Muscle of back (tissue), 11 donors: Measurements from ENCODE around the gene RPGRIP1. TPM values are rescaled to one million over a fixed set of nuclear protein-coding genes. Genes with fewer than 3 reads are reported as not detected.
"Not testable (repeated sequence)": the region's sequence is repeated elsewhere in the genome, so short reads cannot be mapped to it uniquely, and the experiment has no call there.

ENCODE experiments used
- DNase-seq, 3 donors: peaks; one replicate each; pipeline versions ENCODE4 v3.0.0 to v3.0.0-alpha.2; 2013
- polyA plus RNA-seq, 10 donors: library from polyadenylated mRNA; unstranded; fragments of 120-200 nt; gene quantifications; one replicate each; pipeline ENCODE4 v1.2.1, GENCODE V29; 2013; ENCODE audit not compliant: insufficient read length in 10 of 10

Gene RPGRIP1
- polyA plus RNA-seq, 10 donors, result 0.20 to 1.1 (median 0.49) TPM

DNA sequence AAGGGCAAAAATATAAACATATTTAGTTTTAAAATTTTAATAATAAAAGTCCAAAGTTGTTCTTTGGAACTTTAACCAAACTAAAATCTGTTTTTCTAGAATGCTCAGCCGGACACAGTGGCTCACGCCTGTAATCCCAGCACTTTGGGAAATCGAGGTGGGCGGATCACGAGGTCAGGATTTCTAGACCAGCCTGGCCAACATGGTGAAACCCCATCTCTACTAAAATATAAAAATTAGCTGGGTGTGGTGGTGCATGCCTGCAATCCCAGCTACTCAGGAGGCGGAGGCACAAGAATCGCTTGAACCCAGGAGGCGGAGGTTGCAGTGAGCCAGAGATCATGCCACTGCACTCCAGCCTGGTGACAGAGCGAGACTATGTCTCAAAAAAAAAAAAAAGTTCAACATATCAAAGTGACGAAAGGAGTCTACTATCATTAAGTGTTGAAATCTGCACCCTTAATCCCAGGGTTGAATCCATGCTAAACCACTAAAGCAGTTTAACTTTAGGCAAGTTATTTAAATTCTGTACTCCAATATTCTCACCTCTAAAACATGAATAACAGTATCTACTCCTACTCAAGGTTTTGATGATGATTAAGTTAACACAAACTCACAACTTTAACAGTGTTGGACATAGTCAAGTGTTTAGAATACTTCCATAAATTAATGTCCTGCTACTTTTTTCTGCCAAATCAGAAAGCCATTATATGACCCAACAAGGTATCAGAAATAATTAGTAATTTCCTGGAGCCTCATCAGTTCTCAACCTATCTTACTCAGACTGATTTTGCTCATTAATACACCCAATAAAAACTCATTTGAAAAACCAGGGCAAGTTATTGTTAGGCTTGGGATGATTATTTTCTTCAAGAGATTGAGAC lies 21.6 kb upstream of the RPGRIP1 start:
- DNase-seq, result no peak

DNA sequence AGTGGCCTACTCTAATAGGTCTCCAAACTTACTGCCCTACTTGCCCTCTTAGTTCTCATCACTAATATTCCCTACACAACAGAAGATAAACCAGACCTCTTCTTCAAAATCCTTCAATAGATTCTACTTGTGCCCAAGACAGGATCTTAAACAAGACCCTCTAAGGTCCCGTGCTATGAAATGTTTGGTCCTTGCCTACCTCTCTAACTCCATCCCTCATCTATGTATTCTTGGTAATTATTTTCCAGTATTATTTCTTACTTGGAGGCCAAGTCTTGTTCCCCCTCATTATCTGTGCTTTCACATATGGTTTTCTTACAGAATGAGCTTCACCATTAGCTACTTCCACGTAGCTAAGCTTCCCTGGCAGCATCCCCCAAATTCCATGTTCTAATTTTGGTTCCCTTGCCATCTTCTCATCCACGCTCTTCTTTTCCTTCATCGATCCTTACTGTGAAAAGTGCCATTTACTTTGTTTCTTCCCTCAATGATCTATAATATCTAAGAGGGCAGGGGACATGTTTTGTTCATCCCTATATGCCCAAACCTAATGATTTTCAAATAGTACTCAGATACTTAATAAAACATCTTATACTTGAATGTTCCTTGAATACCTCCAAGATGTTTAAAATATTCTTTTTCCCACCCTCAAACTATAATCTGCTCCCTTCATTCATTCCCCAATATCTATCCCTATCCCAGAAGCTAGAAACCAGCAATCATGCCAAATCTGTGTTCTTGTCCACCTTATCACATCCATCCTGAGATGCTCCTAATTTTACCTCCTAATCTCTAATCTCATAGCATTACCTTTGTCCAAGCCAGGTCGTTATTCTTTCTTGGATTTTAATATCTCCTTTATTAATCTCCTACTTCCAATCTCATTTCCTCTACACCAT lies 20.7 kb upstream of the RPGRIP1 start:
- DNase-seq, result no peak

DNA sequence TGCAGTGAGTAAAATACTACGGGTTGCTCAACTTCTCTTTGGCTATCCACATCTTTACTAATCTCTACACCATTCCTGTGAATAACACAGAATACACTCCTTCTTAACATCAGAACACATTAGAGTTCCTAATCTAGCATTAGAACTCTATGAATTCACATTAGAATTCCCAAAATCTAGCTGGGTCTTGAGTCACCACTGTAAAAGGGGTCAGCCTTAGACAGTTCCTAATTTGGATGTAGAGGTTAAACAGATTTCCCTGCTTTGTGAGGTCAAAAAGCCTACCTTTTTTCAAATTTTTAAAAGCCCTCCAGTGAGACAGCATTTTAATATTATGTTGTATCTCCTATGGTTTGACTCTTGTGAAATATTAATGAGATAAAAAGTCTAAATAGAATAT lies 18.1 kb upstream of the RPGRIP1 start:
- DNase-seq, result no peak

DNA sequence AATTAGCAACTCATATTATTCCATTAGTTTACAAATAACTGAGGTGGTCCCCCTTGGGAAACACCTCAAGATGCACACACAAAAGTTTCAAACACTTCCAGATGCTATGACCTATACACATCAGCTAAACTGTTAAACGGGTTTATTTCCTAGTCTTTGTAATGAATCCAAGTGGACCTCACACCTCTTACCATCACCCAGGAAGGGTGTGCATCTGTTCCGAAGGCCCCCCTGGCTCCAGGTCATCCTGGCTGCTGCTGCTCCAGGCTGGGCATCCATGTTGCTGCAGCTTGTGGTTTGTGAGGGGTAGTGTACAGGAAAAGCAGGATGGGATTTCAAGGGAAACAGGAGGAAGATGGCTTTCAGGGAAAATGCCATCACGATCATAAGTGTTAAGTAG lies 17.5 kb upstream of the RPGRIP1 start:
- no peak for DNase-seq

DNA sequence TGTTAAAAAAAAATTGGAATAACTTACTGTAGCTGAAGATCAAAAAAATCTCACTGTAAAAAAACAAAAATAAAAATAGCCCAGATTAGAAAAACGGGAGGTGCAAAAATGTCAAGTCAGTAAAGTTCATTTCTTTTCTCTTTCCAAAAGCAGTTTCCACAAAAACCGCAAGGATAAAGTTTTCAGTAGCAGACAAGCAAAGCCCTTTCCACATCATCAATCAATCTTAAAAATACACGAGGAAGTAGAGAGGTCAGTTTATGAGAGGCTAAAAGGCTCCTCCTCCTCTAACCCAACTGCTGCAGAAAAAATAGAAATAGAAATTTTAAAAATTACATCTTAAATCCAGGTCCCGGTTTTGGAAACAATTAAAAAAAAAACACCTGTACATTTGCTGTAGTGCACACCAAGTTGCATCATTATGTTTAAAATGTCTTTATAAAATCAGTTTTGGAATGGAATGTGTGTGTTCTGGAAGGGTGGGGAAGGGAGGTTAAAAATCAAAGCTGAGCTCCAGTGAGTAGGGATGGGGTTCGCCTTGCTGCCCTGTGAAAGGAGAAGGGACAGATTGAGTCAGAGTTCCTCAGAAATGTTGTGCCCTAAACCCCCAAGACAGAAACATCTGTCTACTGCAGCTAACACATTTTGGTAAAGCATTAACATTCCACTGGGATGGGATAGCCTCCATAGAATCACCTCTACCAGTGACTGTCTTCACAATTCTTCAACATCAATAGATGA lies 16.4 kb upstream of the RPGRIP1 start:
- no peak for DNase-seq

DNA sequence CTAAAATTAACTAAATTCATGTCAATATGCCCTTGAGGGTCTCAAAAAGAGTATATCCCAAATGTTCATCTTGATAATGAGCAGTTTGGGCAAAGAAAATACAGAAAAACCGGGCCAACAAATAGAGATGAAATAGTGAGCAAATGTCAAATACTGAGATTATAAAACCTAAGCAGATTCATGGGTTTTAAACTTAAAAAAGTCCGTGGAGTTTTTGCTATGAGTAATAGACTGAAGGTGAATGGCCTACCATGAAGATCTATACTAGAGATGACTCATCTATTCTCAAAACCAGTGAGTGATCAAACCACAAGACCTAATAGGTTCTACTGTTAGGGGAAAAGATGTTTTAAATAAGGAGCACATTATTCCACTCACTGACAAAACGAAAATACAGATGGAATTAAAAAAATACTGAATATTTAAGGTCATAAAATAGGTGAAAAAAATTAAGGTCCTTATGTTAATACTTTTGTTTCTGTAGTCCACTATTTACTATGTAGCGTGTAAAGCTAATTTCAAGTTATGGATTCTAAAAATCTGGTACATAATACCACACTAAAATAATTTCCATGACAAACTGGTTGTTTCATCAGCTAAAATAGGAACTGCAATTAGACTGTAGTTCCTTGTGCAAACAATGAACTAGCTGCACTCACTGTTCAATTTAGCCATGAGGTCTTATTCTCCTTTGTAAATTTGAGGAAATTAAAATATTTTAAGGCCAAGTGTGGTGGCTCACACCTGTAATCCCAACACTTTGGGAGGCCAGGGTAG lies 15.7 kb upstream of the RPGRIP1 start:
- peak in 1 of 3 donors; percentile 57 for DNase-seq

DNA sequence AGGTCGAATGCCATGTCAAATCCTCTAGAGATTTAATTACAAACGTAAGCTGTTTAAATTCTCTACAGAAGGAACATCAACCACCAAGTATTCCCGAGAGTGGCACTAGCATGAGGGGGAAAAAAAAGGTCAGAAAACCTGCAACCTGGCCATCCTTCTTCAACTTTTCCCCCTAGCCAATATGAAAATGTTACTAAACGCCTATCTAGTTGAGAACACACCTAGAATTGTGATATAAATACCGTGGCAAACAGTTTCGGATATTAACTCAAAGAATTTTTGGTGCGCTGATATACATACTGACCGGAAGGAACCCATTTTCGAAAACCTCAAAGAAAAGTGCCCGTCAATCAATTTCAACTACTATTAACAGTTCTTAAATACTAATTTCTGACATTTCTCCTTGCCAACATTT lies 12.4 kb upstream of the RPGRIP1 start:
- DNase-seq, result peak in 2 of 3 donors; percentile 5 to 34

DNA sequence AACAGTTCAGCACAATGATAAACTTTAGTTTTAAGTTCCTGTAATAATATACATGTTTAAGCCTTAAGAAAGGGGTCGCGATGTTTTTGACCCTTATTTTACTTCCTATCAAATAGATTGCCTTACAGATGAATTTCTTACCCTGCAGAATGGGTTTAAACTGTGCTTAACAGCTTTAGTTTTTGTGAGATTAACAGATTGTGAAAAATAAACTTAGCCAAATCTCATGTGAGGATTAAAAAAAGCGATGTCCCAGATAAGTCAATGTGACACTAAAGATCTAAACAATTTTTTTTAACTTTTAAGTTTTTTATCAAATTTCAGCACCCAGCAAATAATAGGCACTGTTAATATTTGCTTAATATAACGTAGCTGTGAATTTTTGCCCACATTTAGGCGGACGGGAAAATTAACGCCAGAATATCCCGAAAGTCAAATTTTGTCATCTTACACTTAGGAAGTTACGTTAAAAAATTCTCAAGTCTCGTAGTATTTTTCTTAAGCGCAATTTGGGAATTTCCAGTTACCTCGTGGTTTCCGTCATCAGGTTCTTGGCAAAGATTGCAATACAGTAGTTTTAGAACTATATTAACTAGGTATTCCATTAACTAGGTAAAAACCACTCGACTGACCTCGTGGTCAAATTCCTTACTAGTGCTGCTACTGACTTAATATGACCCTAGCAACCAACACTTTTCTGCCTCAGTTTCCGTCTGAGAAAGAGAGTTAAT lies 11.8 kb upstream of the RPGRIP1 start:
- peak in 2 of 3 donors; percentile 27 to 42 for DNase-seq

DNA sequence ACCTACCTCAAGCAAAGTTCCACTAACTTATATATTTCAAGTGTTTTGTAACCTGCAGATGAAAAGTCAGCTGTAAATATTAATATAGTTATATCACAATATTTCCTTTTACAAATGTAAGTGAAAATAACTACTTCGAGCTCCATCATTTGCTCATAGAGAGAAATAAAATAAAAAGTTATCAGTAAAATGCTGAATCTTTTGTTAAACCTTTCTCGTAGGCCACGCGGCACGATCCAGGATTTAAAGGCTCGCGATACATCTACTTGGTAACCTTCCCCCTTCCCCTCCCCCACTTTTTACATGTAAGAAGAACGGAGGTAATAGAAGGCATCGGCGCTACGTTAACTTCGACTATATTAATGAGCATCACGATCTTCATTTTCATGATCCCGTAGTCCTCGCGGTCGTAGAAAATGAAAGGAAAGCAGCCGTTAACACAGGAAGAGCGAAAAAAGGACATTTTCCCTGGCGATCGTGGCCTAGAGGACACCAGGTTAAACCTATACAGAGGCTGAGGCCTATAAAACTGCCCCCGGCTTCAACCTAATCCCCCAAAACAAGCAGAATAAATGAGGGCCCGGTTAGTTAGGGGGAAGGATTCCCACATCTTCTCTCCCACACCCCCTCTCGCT lies 11.1 kb upstream of the RPGRIP1 start:
- DNase-seq, result peak; percentile 54 to 83 (median 67)

DNA sequence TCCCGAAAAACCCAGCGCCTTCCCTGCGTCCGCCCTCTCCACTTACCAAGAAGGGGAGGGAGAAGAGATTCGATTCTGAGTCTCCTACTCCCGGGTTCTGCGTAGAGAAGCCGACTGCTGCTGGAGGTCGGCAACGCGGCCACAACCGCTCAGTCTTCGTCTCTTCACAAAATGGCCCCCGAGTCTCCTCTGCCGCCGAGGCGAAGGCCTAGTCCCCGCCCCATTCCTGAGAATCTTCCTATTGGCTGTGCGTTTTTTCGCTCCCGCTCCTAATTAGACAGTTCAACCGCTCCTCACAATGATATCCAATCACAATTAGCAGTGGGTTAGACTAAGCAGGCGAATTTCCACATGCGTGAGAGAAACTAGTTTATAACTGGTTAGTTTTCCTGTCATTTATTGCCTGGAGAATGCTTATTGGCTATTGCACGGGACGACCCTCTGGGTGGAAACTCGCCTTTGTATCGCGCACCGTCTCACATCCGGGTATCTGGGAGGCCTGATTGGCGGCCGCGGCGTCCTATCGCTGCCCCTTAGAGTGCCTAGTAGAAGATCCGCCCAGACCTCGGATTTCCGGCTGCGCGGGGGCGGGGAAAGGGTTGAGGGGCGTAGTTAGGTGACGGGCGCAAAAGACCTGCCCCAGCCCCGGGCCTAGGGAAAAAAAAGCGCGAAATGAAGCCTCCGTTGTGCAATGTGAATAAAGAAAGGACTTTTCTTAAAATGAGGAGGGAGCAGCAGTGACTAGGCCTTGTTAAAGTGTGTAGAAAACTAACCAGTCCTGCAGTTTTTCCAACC lies 10.4 kb upstream of the RPGRIP1 start, which contains the start of gene HNRNPC:
HNRNPC (minus strand) TSS at position 191 of the 795 bp plus-strand sequence. CDS start 35,249 bp downstream, outside the sequence.
- peak; percentile 100 for DNase-seq

DNA sequence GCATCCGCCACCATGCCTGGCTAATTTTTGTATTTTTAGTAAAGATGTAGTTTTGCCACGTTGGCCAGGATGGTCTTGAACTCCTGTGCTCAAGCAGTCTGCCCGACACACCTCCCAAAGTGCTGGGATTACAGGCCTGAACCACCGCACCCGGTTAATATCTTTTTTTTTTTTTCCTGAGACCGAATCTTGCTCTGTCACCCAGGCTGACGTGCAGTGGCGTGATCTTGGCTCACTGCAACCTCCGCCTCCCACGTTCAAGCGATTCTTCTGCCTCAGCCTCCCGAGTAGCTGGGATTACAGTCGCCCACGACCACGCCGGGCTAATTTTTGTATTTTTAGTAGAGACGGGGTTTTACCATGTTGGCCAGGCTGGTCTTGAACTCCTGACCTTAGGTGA lies 7.2 kb upstream of the RPGRIP1 start:
- DNase-seq, result not testable (repeated sequence)

DNA sequence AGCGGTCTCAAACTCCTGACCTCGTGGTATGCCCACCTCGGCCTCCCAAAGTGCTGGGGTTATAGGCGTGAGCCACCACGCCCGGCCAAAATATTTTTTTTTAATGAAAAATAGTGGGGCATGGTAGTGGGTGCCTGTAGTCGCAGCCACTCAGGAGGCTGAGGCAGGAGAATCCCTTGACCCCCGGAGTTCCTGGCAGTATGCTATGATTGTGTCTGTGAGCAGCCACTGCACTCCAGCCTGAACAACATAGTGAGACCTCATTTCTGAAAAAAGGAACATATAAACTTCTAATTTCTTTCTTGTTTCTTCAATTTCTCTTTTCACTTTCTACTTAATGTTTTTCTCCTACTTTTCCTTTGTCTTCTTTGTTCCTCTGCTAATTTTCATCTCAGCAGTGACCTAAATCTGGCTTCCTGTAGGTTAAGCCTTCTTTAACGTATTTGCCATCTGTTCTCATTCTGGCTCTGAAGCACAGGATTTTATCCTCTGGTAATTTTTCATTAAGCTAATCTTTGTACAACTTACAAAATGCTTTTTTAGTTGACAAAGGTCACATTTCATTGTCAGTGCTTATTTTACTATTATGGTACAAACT lies 4.5 kb upstream of the RPGRIP1 start:
- no peak for DNase-seq

DNA sequence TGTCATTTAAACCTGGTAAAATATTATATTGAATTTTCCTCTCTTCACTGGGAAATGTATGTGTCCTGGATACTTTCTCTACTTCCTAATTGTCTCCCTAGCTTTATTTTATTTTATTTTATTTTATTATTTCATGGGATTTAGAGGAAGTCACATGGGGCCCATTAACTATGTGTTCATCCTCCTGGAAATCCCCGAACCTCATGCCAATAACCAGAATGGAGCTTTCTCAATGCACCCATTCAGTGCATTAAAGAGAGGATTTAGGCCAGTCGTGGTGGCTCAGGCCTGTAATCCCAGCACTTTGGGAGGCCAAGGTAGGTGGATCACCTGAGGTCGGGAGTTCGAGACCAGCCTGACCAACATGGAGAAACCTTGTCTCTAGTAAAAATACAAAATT lies 1.3 kb upstream of the RPGRIP1 start:
- no peak for DNase-seq

DNA sequence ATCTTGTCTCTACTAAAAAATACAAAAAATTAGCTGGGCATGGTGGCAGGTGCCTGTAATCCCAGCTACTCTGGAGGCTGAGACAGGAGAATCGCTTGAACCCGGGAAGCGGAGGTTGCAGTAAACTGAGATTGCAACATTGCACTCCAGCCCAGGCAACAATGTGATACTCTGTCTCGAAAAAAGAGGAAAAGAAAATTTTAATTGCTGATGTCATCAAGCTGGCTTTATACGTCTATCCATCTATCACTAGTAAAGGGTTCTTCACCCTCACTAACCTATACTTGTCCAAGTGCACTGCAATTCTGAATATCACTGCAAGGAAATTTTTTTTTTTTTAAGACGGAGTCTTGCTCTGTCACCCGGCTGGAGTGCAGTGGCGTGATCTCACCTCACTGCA lies 2.0 kb downstream of the RPGRIP1 start:
- not testable (repeated sequence) for DNase-seq

DNA sequence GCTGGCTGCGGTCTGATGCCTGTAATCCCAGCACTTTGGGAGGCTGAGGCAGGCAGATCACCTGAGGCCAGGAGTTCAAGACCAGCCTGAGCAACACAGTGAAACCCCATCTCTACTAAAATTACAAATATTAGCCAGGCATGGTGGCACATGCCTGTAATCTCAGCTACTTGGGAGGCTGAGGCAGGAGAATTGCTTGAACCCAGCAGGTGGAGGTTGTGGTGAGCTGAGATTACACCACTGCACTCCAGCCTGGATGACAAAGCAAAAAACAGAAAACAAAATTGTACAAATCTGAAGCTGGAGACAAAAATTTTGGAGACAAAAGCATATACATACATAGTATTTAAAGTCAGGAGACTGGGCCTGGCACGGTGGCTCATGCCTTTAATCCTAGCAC lies 6.6 kb downstream of the RPGRIP1 start:
- not testable (repeated sequence) for DNase-seq

DNA sequence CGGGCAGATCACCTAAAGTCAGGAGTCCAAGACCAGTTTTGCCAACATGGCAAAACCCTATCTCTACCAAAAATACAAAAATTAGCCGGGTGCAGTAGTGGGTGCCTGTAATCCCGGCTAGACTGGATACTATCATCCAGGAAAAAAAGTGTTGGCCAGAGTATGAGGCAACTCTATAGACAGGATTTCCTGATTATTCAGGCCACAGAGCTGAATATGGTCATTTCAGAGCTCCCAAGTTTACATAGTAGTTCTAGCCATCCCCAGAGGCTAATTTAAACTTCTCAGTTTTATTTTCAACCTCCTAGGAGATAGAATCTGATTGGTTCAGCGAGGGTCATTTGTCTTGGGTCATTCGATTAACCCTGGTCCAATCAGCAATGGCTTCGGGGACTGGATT lies 7.3 kb downstream of the RPGRIP1 start:
- no peak for DNase-seq

DNA sequence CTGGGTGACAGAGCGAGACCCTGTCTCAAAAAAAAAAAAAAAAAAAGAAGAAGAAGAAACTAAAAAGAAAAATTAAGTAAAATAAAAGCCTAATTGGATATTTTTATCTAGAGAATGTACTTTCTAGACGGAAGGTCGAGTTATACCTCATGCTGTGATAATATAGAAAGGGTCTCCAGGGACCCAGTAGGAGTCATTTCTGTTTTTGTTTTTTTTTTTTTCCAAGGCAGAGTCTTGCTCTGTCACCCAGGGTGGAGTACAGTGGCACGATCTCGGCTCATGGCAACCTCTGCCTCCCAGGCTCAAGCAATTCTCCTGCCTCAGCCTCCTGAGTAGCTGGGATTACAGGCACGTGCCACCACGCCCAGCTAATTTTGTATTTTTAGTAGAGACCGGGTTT lies 14.1 kb downstream of the RPGRIP1 start:
- not testable (repeated sequence) for DNase-seq

DNA sequence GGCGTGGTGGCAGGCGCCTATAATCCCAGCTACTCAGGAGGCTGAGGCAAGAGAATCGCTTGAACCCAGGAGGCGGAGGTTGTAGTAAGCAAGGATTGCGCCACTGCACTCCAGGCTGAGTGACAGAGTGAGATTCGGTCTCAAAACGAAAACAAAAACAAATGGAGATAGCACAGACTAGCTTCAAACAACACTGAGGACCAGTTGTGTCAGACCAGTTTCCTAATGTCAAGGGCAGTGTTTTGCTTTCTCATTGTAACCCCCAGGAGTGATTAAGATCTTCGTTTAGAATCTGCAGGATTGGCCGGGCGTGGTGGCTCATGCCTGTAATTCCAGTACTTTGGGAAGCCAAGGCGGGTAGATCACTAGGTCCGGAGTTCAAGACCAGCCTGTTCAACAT lies 18.5 kb downstream of the RPGRIP1 start:
- no peak for DNase-seq
